H1 (cell line): ENCODE results near the gene SPRN. TPM values are rescaled to one million over a fixed set of nuclear protein-coding genes. Genes with fewer than 3 reads are reported as not detected.

Source experiments
- CTCF ChIA-PET: fragments of 300-600 bp; sonication (Branson Sonifier 250); formaldehyde crosslinking; loops from one replicate; lab custom pipeline; 2021; ENCODE audit not compliant: partially characterized antibody; lab: Charles Lee
- POLR2A ChIA-PET: fragments of 300-600 bp; sonication (Branson Sonifier 250); formaldehyde crosslinking; loops from one replicate; lab custom pipeline; 2021; ENCODE audit warnings: inconsistent platforms; ENCODE audit not compliant: partially characterized antibody; lab: Charles Lee
- DNase-seq, 2 experiments: peaks; one replicate each; pipeline versions ENCODE4 v3.0.0 to v3.0.0-alpha.2; 2010 to 2022; ENCODE audit warnings: low spot score in 2 of 2, low read depth in 1 of 2, mixed read lengths in 1 of 2
- FAIRE-seq: peaks from 2 replicates; lab custom pipeline; 2011; peaks lifted over from hg19 to GRCh38; lab: Jason Lieb, UNC
- H2AFZ ChIP-seq: 2 replicates; pipeline ENCODE4 v1.8.1; 2012; ENCODE audit warnings: low read length, inconsistent platforms
- H2AK5ac ChIP-seq: 2 replicates; pipeline ENCODE4 v1.6.1; 2013; ENCODE audit warnings: low read depth, low read length
- H2BK120ac ChIP-seq: replicated peaks from 2 replicates; pipeline ENCODE3; 2013; ENCODE audit warnings: low read depth, low read length, inconsistent platforms
- H2BK12ac ChIP-seq: 2 replicates; pipeline ENCODE4 v1.6.1; 2013; ENCODE audit warnings: low read depth, low read length
- H2BK15ac ChIP-seq: 2 replicates; pipeline ENCODE4 v1.6.1; 2013; ENCODE audit warnings: low read length
- H2BK20ac ChIP-seq: 2 replicates; pipeline ENCODE4 v1.6.1; 2013; ENCODE audit warnings: low read length
- H2BK5ac ChIP-seq: 2 replicates; pipeline ENCODE4 v1.6.1; 2013; ENCODE audit warnings: low read depth, low read length
- H3K14ac ChIP-seq: 2 replicates; pipeline ENCODE4 v1.6.1; 2013; ENCODE audit warnings: inconsistent platforms; ENCODE audit not compliant: insufficient read length
- H3K18ac ChIP-seq: 2 replicates; pipeline ENCODE4 v1.6.1; 2013; ENCODE audit warnings: low read length; ENCODE audit errors: extremely low read depth
- H3K23ac ChIP-seq: 2 replicates; pipeline ENCODE4 v1.6.1; 2013; ENCODE audit warnings: inconsistent platforms; ENCODE audit not compliant: insufficient read length
- H3K23me2 ChIP-seq: 2 replicates; pipeline ENCODE4 v1.6.1; 2013; ENCODE audit warnings: low read depth, low read length
- H3K27ac ChIP-seq: 2 replicates; pipeline ENCODE4 v1.6.1; 2011; ENCODE audit warnings: low read depth, low read length, inconsistent platforms
- H3K27me3 ChIP-seq, 4 experiments: replicated peaks in 1 of 4; 1 replicate in 1 of 4; 2 replicates in 3 of 4; pipeline versions ENCODE4 v1.6.1 to v1.8.1; 2011 to 2013; ENCODE audit warnings: low read length in 3 of 4, mild to moderate bottlenecking in 3 of 4, inconsistent platforms in 2 of 4, mixed read lengths in 2 of 4, moderate library complexity in 1 of 4; ENCODE audit not compliant: control insufficient read depth in 3 of 4, insufficient read depth in 3 of 4; ENCODE audit errors: extremely low read depth in 1 of 4
- H3K36me3 ChIP-seq, 4 experiments: 2 replicates each; pipeline versions ENCODE4 v1.6.1 to v1.8.1; 2011 to 2013; ENCODE audit warnings: mild to moderate bottlenecking in 4 of 4, low read length in 3 of 4, moderate library complexity in 2 of 4, control low read depth in 1 of 4, inconsistent platforms in 1 of 4; ENCODE audit not compliant: insufficient read depth in 4 of 4, control insufficient read depth in 2 of 4
- H3K4ac ChIP-seq: replicated peaks from 2 replicates; pipeline ENCODE3; 2013; ENCODE audit warnings: low read length, low read depth, mixed read lengths, inconsistent platforms; ENCODE audit not compliant: insufficient read length
- H3K4me1 ChIP-seq, 4 experiments: replicated peaks in 1 of 4; 1 replicate in 1 of 4; 2 replicates in 3 of 4; pipeline versions ENCODE4 v1.6.1 to v1.8.1; 2011 to 2013; ENCODE audit warnings: low read length in 3 of 4, inconsistent platforms in 2 of 4, mixed read lengths in 1 of 4; ENCODE audit not compliant: insufficient read depth in 4 of 4, control insufficient read depth in 3 of 4
- H3K4me2 ChIP-seq, 2 experiments: 2 replicates each; pipeline versions ENCODE4 v1.6.1 to v1.8.1; 2011 to 2013; ENCODE audit warnings: low read depth in 2 of 2, low read length in 2 of 2, control low read depth in 1 of 2, inconsistent platforms in 1 of 2, mild to moderate bottlenecking in 1 of 2; ENCODE audit not compliant: insufficient read depth in 1 of 2
- H3K4me3 ChIP-seq, 4 experiments: fragments of 200-600, 300-600 bp in 1 of 4; sonication (generic), shearing (Covaris generic), sonication (Bioruptor Twin) in 1 of 4; 2 replicates each; pipeline versions ENCODE4 v1.5.1 to v1.8.1; 2011 to 2016; ENCODE audit warnings: low read length in 4 of 4, low read depth in 3 of 4, control low read depth in 2 of 4, inconsistent platforms in 2 of 4, mild to moderate bottlenecking in 2 of 4, mixed read lengths in 1 of 4, moderate library complexity in 1 of 4; ENCODE audit not compliant: insufficient read depth in 2 of 4; ENCODE audit errors: extremely low read depth in 1 of 4
- H3K56ac ChIP-seq: replicated peaks from 2 replicates; pipeline ENCODE3; 2013; ENCODE audit warnings: low read depth, mild to moderate bottlenecking, mixed read lengths, low read length, inconsistent platforms; ENCODE audit not compliant: insufficient read length
- H3K79me1 ChIP-seq: 2 replicates; pipeline ENCODE4 v1.6.1; 2013; ENCODE audit warnings: low read depth, low read length, control low read depth
- H3K79me2 ChIP-seq, 2 experiments: 2 replicates each; pipeline versions ENCODE4 v1.6.1 to v1.8.1; 2012 to 2013; ENCODE audit warnings: low read length in 2 of 2, mild to moderate bottlenecking in 2 of 2, inconsistent platforms in 1 of 2; ENCODE audit not compliant: insufficient read depth in 2 of 2, control insufficient read depth in 1 of 2
- H3K9ac ChIP-seq, 4 experiments: replicated peaks in 1 of 4; 1 replicate in 1 of 4; 2 replicates in 3 of 4; pipeline versions ENCODE4 v1.6.1 to v1.8.1; 2011 to 2013; ENCODE audit warnings: low read depth in 3 of 4, low read length in 3 of 4, control low read depth in 2 of 4, mild to moderate bottlenecking in 2 of 4, moderate library complexity in 2 of 4, inconsistent platforms in 1 of 4; ENCODE audit errors: extremely low read depth in 1 of 4
- H3K9me3 ChIP-seq, 2 experiments: 2 replicates each; pipeline versions ENCODE4 v1.6.1 to v1.8.1; 2012 to 2013; ENCODE audit warnings: mild to moderate bottlenecking in 2 of 2, moderate library complexity in 2 of 2, control low read depth in 1 of 2, inconsistent platforms in 1 of 2, low read depth in 1 of 2, low read length in 1 of 2, mixed read lengths in 1 of 2; ENCODE audit not compliant: insufficient read depth in 2 of 2
- H4K20me1 ChIP-seq, 2 experiments: replicated peaks in 1 of 2; 2 replicates each; pipeline versions ENCODE3 to v1.8.1; 2011 to 2013; ENCODE audit warnings: inconsistent platforms in 2 of 2, low read length in 2 of 2, mild to moderate bottlenecking in 1 of 2; ENCODE audit not compliant: insufficient read depth in 2 of 2, control insufficient read depth in 1 of 2
- H4K5ac ChIP-seq: 2 replicates; pipeline ENCODE4 v1.6.1; 2013; ENCODE audit warnings: low read length, low read depth, mixed read lengths, inconsistent platforms; ENCODE audit not compliant: insufficient read length
- H4K8ac ChIP-seq: 2 replicates; pipeline ENCODE4 v1.8.0; 2013; ENCODE audit warnings: mild to moderate bottlenecking, moderate library complexity, low read length, inconsistent platforms; ENCODE audit not compliant: insufficient read depth; ENCODE audit errors: extremely low read depth
- H4K91ac ChIP-seq: replicated peaks from 2 replicates; pipeline ENCODE3; 2013; ENCODE audit warnings: low read length, mixed read lengths, inconsistent platforms; ENCODE audit not compliant: insufficient read length
- BRCA1 ChIP-seq: IDR thresholded peaks from 2 replicates; pipeline ENCODE4 v1.6.1; 2012; ENCODE audit warnings: low read depth, low read length, improper control_type of control experiment
- PHF8 ChIP-seq: fragments of 200-600 bp; sonication (generic); conservative IDR thresholded peaks from 2 replicates; pipeline ENCODE4 v1.7.1; 2012; ENCODE audit warnings: low read depth, mild to moderate bottlenecking, inconsistent platforms, low read length, moderate library complexity
- SUZ12 ChIP-seq: fragments of 200-600 bp; sonication (generic); IDR thresholded peaks from 2 replicates; pipeline ENCODE4 v1.6.1; 2012; ENCODE audit warnings: mild to moderate bottlenecking, inconsistent platforms, low read length, moderate library complexity, mixed read lengths
- WGBS, 2 experiments: shearing (Covaris generic) in 1 of 2; methylation state at CpG; one replicate each; pipeline versions ENCODE4 v1.1.6 to v1.1.7; 2013 to 2015; ENCODE audit warnings: low lambda C conversion rate in 2 of 2, mixed read lengths in 2 of 2, inconsistent platforms in 1 of 2, low coverage in 1 of 2, missing lambda C conversion rate in 1 of 2; ENCODE audit not compliant: insufficient replicate concordance in 2 of 2, insufficient coverage in 1 of 2, insufficient read length in 1 of 2; ENCODE audit errors: extremely low coverage in 1 of 2, missing lambda C conversion rate in 1 of 2; 5-methylcytosine and 5-hydroxymethylcytosine counted together
- polyA plus RNA-seq, 7 experiments: library from polyadenylated mRNA; depleted of rRNA in 3 of 7; stranded (reverse) in 5 of 7; unstranded in 2 of 7; fragments of >200 nt in 5 of 7; fragments of 200-250 nt in 2 of 7; gene quantifications; 1 replicate in 5 of 7; 2 replicates in 1 of 7; 4 replicates in 1 of 7; pipeline versions ENCODE4 v1.2.1 to v1.2.3, GENCODE V29; 2011 to 2013; ENCODE audit warnings: missing spikeins in 2 of 7, mixed read lengths in 2 of 7
- total RNA-seq: library from RNA; stranded (reverse); fragmentation: NEBNext Ultra II Directional; extraction: Animal tissue kit (Norgen Biotek cat#: 25700); gene quantifications from 2 replicates; pipeline ENCODE4 v1.2.1, GENCODE V29; 2021

SPRN gene
- total and polyA plus RNA-seq, 2 of the 8 experiments (the other 6 are each of a cell fraction or from before 2014, with no cell fraction given) = 0.23 to 0.24 TPM

DNA sequence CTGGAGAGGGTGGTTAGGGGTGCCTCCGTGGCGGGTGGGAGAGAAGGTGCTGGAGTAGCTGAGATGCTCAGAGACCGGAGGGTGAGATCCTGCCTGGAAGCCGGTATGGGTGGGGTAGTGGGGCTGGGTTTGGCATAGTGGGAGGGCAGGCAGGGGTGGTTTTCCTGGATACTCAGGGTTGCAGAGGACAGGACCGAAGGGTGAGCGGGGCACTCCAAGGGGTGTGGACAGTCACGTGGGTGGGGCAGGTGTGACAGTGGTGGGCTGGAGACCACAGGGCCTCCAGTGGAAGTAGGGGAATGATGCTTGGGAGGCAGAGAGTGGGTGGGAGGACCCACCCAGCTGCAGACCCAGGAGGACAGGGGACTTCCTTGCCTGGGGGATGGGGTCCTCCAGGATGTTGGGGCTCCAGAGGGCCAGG lies 31.2 kb upstream of the SPRN start:
- no peak overlapping the region for H3K4ac ChIP-seq
- POLR2A ChIA-PET = no interaction called here
- no peaks in the 10 kb centered on the region; a peak in 1 of 8 replicates for H3K36me3 ChIP-seq
- no peaks in the 10 kb centered on the region for H3K79me2 ChIP-seq
- H3K14ac ChIP-seq = no peak overlapping the region
- H2BK12ac ChIP-seq = no peak overlapping the region
- H3K23me2 ChIP-seq = no peaks in the 10 kb centered on the region
- no peak overlapping the region for H3K4me3 ChIP-seq
- H3K56ac ChIP-seq = no peak overlapping the region
- H2AK5ac ChIP-seq = no peak overlapping the region
- H2BK20ac ChIP-seq = no peak overlapping the region
- H4K91ac ChIP-seq = no peak overlapping the region
- no peak overlapping the region for H3K18ac ChIP-seq
- H3K4me2 ChIP-seq = no peak overlapping the region
- H3K4me1 ChIP-seq = no peaks in the 10 kb centered on the region
- no peak overlapping the region for H4K5ac ChIP-seq
- no peak overlapping the region for H4K8ac ChIP-seq
- CTCF ChIA-PET = no interaction called here
- 87% methylated on average over 6 of the region's 7 CpGs; no CpG with 5 or more reads in 1 of the 2 experiments for WGBS, 2 experiments
- H3K9ac ChIP-seq = no peak overlapping the region
- TF ChIP-seq SUZ12 (no peak), BRCA1 (no peak), PHF8 (no peak)
- H3K27me3 ChIP-seq = no peaks in the 10 kb centered on the region
- FAIRE-seq (no peak), DNase-seq (no peak)
- H2BK5ac ChIP-seq = no peak overlapping the region
- no peak overlapping the region for H2AFZ ChIP-seq
- no peak overlapping the region for H3K23ac ChIP-seq
- H3K9me3 ChIP-seq = peaks cover 78 to 83% of the 10 kb centered on the region in 2 experiments
- H4K20me1 ChIP-seq = no peaks in the 10 kb centered on the region
- H3K79me1 ChIP-seq = no peaks in the 10 kb centered on the region
- no peak overlapping the region for H2BK120ac ChIP-seq
- H3K27ac ChIP-seq = no peak overlapping the region
- H2BK15ac ChIP-seq = no peak overlapping the region
